ENCODE data around the gene PEF1. TPM values are rescaled to one million over a fixed set of nuclear protein-coding genes. Genes with fewer than 3 reads are reported as not detected.
A peak's percentile ranks its signal among the peaks of the same experiment; 100 is the strongest.

PEF1 gene
- total and polyA plus RNA-seq, 2 of the 8 experiments (the other 6 are each of a cell fraction or from before 2014, with no cell fraction given), result 35.2 to 69.2 TPM

GRCh38 chr1:31662463-31662862 lies 17.8 kb upstream of the PEF1 start:
- H3K36me3 ChIP-seq (ENCODE audit: control insufficient read depth in 2 of 4, insufficient read depth in 4 of 4, low read length in 3 of 4), result no peaks in the 10 kb centered on the region
- H3K4me1 ChIP-seq (replicated peaks in 1 of 4; ENCODE audit: control insufficient read depth in 3 of 4, insufficient read depth in 4 of 4, low read length in 3 of 4), result peaks cover 0 to 3% (median 0%) of the 10 kb centered on the region in 4 experiments; a peak in 3 of 7 replicates
- H3K9ac ChIP-seq (replicated peaks in 1 of 4; ENCODE audit: extremely low read depth in 1 of 4, low read depth in 3 of 4, low read length in 3 of 4), result no peak overlapping the region
- no peak overlapping the region for H4K91ac ChIP-seq (replicated peaks; ENCODE audit: insufficient read length, low read length)
- H3K18ac ChIP-seq (ENCODE audit: extremely low read depth, low read length), result no peak overlapping the region
- H3K4me3 ChIP-seq (ENCODE audit: extremely low read depth in 1 of 4, insufficient read depth in 2 of 4, low read depth in 3 of 4, low read length in 4 of 4), result no peak overlapping the region
- WGBS, 2 experiments (ENCODE audit: extremely low coverage in 1 of 2, insufficient coverage in 1 of 2, insufficient read length in 1 of 2, insufficient replicate concordance in 2 of 2, low coverage in 1 of 2, low lambda C conversion rate in 2 of 2, missing lambda C conversion rate in 1 of 2), result 82% methylated on average over 10 of the region's 12 CpGs; no CpG with 5 or more reads in 1 of the 2 experiments
- no peak overlapping the region for H4K5ac ChIP-seq (ENCODE audit: insufficient read length, low read depth, low read length)
- TF ChIP-seq POLR2AphosphoS5 (IDR thresholded peaks at IDR 0.05; ENCODE audit: low read depth, low read length) (no peak), RBBP5 (IDR thresholded peaks at IDR 0.05; ENCODE audit: borderline replicate concordance, low read depth, low read length) (no peak)
- ChIA-PET POLR2A (ENCODE audit: partially characterized antibody) (interaction anchor here (1.1 to 2.2 kb wide), 3 partner anchors 12 to 42 kb away, joined by 3 to 8 read pairs (median 4); partner anchors contain the start of gene COL16A1), CTCF (ENCODE audit: partially characterized antibody) (interaction anchor here (0.7 to 19.3 kb wide), 15 partner anchors 9 to 128 kb away, joined by 3 to 370 read pairs (median 9); partner anchors contain the start of gene COL16A1)
- no peak overlapping the region for H2AK5ac ChIP-seq (ENCODE audit: low read depth, low read length)
- no peak overlapping the region for H2BK5ac ChIP-seq (ENCODE audit: low read depth, low read length)
- no peaks in the 10 kb centered on the region for H3K27me3 ChIP-seq (replicated peaks in 1 of 4; ENCODE audit: control insufficient read depth in 3 of 4, extremely low read depth in 1 of 4, insufficient read depth in 3 of 4, low read length in 3 of 4)
- no peak overlapping the region for H3K27ac ChIP-seq (ENCODE audit: low read depth, low read length)
- H3K23ac ChIP-seq (ENCODE audit: insufficient read length), result no peak overlapping the region
- H2BK12ac ChIP-seq (ENCODE audit: low read depth, low read length), result 0 out of 2 replicates have a peak overlapping the region, but pooled peaks have one; percentile 27
- H2BK15ac ChIP-seq (ENCODE audit: low read length), result no peak overlapping the region
- no peak overlapping the region for H3K4ac ChIP-seq (replicated peaks; ENCODE audit: insufficient read length, low read depth, low read length)
- H2BK20ac ChIP-seq (ENCODE audit: low read length), result no peak overlapping the region
- no peak overlapping the region for H4K8ac ChIP-seq (ENCODE audit: extremely low read depth, insufficient read depth, low read length)
- no peak overlapping the region for H3K56ac ChIP-seq (replicated peaks; ENCODE audit: insufficient read length, low read depth, low read length)
- no peak overlapping the region for H3K4me2 ChIP-seq (ENCODE audit: insufficient read depth in 1 of 2, low read depth in 2 of 2, low read length in 2 of 2)
- H2BK120ac ChIP-seq (replicated peaks; ENCODE audit: low read depth, low read length), result no peak overlapping the region
- H3K79me2 ChIP-seq (ENCODE audit: control insufficient read depth in 1 of 2, insufficient read depth in 2 of 2, low read length in 2 of 2), result no peaks in the 10 kb centered on the region
- DNase-seq (ENCODE audit: low read depth in 1 of 2, low spot score in 2 of 2), result no peak
- H4K20me1 ChIP-seq (replicated peaks in 1 of 2; ENCODE audit: control insufficient read depth in 1 of 2, insufficient read depth in 2 of 2, low read length in 2 of 2), result no peaks in the 10 kb centered on the region
- H2AFZ ChIP-seq (ENCODE audit: low read length), result no peak overlapping the region
- no peaks in the 10 kb centered on the region for H3K23me2 ChIP-seq (ENCODE audit: low read depth, low read length)
- no peak overlapping the region for H3K14ac ChIP-seq (ENCODE audit: insufficient read length)
- H3K79me1 ChIP-seq (ENCODE audit: low read depth, low read length), result no peaks in the 10 kb centered on the region
- H3K9me3 ChIP-seq (ENCODE audit: insufficient read depth in 2 of 2, low read depth in 1 of 2, low read length in 1 of 2), result no peaks in the 10 kb centered on the region
- no peak for FAIRE-seq
